Panc1 (cell line): ENCODE results near the gene MAGI2. TPM values are rescaled to one million over a fixed set of nuclear protein-coding genes. Genes with fewer than 3 reads are reported as not detected.
A peak's percentile ranks its signal among the peaks of the same experiment; 100 is the strongest.

ENCODE experiments used
- ATAC-seq: fragments of 200-7000 bp; cut with Tn5 transposase; 2 replicates; pipeline ENCODE4 v1.9.1; 2020; ENCODE audit warnings: mild to moderate bottlenecking, moderate library complexity
- BruUV-seq: library from RNA; stranded (reverse); fragments of 400-500 nt; replicated peaks from 2 replicates; lab custom pipeline; 2021; lab: Mats Ljungman, UMichigan
- CTCF ChIA-PET: fragments of 300-600 bp; sonication (Branson Sonifier 250); formaldehyde crosslinking; loops from one replicate; lab custom pipeline; 2022; ENCODE audit warnings: antibody characterized with exemption; lab: Charles Lee
- POLR2A ChIA-PET: fragments of 300-600 bp; sonication (Branson Sonifier 250); formaldehyde crosslinking; loops from one replicate; lab custom pipeline; 2022; ENCODE audit warnings: antibody characterized with exemption; lab: Charles Lee
- DNase-seq: peaks from one replicate; pipeline ENCODE4 v3.0.0-alpha.2; 2010; ENCODE audit warnings: low read depth, low spot score
- H3K27ac ChIP-seq: 2 replicates; pipeline ENCODE4 v1.5.1; 2011; ENCODE audit warnings: mild to moderate bottlenecking, low read length, inconsistent platforms
- H3K27me3 ChIP-seq: fragments of 200-500 bp; sonication (Bioruptor generic); 2 replicates; pipeline ENCODE4 v1.6.0; 2014; ENCODE audit warnings: low read length, inconsistent platforms; ENCODE audit not compliant: control insufficient read depth, insufficient read depth
- H3K36me3 ChIP-seq: fragments of 200-500 bp; sonication (Bioruptor generic); 2 replicates; pipeline ENCODE4 v1.5.1; 2014; ENCODE audit warnings: inconsistent platforms, mild to moderate bottlenecking, low read length, moderate library complexity; ENCODE audit not compliant: control insufficient read depth, insufficient read depth
- H3K4me1 ChIP-seq: 2 replicates; pipeline ENCODE4 v1.5.1; 2011; ENCODE audit warnings: inconsistent platforms, mild to moderate bottlenecking, low read length, moderate library complexity; ENCODE audit not compliant: control insufficient read depth, insufficient read depth
- H3K4me3 ChIP-seq, 2 experiments: 2 replicates each; pipeline ENCODE4 v1.5.1; 2011 to 2012; ENCODE audit warnings: low read depth in 2 of 2, low read length in 2 of 2, mild to moderate bottlenecking in 2 of 2, inconsistent platforms in 1 of 2, moderate library complexity in 1 of 2
- H3K9me3 ChIP-seq: fragments of 200-500 bp; sonication (Bioruptor generic); 2 replicates; pipeline ENCODE4 v1.5.1; 2014; ENCODE audit warnings: low read depth, mild to moderate bottlenecking, inconsistent platforms, low read length, moderate library complexity; ENCODE audit not compliant: control insufficient read depth, insufficient read depth
- POLR2AphosphoS5 ChIP-seq: IDR thresholded peaks from 2 replicates; pipeline ENCODE4 v1.6.1; 2012; ENCODE audit warnings: mild to moderate bottlenecking, low read depth, low read length, moderate library complexity
- SIN3A ChIP-seq: IDR thresholded peaks from 2 replicates; pipeline ENCODE4 v1.6.1; 2012; ENCODE audit warnings: low read depth, mild to moderate bottlenecking, low read length, moderate library complexity, borderline replicate concordance; ENCODE audit not compliant: insufficient read depth
- TCF7L2 ChIP-seq: IDR thresholded peaks from 2 replicates; pipeline ENCODE4 v1.6.1; 2011; ENCODE audit warnings: mild to moderate bottlenecking, low read depth, low read length, inconsistent platforms
- in situ Hi-C: cut with HindIII; loops from 2 replicates; pipeline ENCODE4 v1.10.0; 2016; ENCODE audit warnings: low sequenced_read_pairs, low pct_unique_long_range_greater_than_20kb
- intact Hi-C: fragments of 100-400 bp; cut with micrococcal nuclease; formaldehyde crosslinking; loops from one replicate; pipeline ENCODE4 v1.10.0; 2022; ENCODE audit not compliant: unreplicated experiment
- total RNA-seq: library from RNA; stranded (reverse); gene quantifications from one replicate; pipeline ENCODE4 v1.2.1, GENCODE V29; 2021; ENCODE audit not compliant: unreplicated experiment
- TF ChIP-seq, protein P1 (sequence below), 2 experiments: IDR thresholded peaks; 2 replicates each; pipeline ENCODE4 v1.6.1; 2011 to 2012; ENCODE audit warnings: low read depth in 2 of 2, control low read depth in 1 of 2, low read length in 1 of 2, mild to moderate bottlenecking in 1 of 2, moderate library complexity in 1 of 2; ENCODE audit not compliant: insufficient read depth in 1 of 2
- TF ChIP-seq, protein P2 (sequence below): fragments of 450-650 bp; IDR thresholded peaks from 2 replicates; pipeline ENCODE4 v1.5.1; 2017; ENCODE audit warnings: mild to moderate bottlenecking

Gene MAGI2
- total RNA-seq, 1 experiment from 2014 or later = 5.4 TPM

GRCh38 chr7:79421751-79422150 lies 31.7 kb downstream of the MAGI2 start:
- in situ Hi-C loops (no loop called here), intact Hi-C loops (no loop called here)
- no peak for DNase-seq
- Histone ChIP-seq H3K36me3 (no peaks in the 10 kb centered on the region), H3K4me3 (no peak overlapping the region), H3K27me3 (no peaks in the 10 kb centered on the region), H3K4me1 (peaks cover 21% of the 10 kb centered on the region; the same call in 1 of the 2 replicates), H3K27ac (peak overlapping the region; percentile 35; the same call in 1 of the 2 replicates), H3K9me3 (no peaks in the 10 kb centered on the region)
- POLR2A ChIA-PET = interaction anchor here (0.8 kb wide), 1 partner anchor 9 kb away, joined by 4 read pairs; no protein-coding TSS in a partner anchor
- no TSS peak for BruUV-seq
- TF ChIP-seq SIN3A = no peak
- TF ChIP-seq, protein P1, sequence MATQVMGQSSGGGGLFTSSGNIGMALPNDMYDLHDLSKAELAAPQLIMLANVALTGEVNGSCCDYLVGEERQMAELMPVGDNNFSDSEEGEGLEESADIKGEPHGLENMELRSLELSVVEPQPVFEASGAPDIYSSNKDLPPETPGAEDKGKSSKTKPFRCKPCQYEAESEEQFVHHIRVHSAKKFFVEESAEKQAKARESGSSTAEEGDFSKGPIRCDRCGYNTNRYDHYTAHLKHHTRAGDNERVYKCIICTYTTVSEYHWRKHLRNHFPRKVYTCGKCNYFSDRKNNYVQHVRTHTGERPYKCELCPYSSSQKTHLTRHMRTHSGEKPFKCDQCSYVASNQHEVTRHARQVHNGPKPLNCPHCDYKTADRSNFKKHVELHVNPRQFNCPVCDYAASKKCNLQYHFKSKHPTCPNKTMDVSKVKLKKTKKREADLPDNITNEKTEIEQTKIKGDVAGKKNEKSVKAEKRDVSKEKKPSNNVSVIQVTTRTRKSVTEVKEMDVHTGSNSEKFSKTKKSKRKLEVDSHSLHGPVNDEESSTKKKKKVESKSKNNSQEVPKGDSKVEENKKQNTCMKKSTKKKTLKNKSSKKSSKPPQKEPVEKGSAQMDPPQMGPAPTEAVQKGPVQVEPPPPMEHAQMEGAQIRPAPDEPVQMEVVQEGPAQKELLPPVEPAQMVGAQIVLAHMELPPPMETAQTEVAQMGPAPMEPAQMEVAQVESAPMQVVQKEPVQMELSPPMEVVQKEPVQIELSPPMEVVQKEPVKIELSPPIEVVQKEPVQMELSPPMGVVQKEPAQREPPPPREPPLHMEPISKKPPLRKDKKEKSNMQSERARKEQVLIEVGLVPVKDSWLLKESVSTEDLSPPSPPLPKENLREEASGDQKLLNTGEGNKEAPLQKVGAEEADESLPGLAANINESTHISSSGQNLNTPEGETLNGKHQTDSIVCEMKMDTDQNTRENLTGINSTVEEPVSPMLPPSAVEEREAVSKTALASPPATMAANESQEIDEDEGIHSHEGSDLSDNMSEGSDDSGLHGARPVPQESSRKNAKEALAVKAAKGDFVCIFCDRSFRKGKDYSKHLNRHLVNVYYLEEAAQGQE (IDR thresholded peaks at IDR 0.05; ENCODE audit: insufficient read depth in 1 of 2, low read depth in 2 of 2, low read length in 1 of 2) = no peak
- TF ChIP-seq, protein P2, sequence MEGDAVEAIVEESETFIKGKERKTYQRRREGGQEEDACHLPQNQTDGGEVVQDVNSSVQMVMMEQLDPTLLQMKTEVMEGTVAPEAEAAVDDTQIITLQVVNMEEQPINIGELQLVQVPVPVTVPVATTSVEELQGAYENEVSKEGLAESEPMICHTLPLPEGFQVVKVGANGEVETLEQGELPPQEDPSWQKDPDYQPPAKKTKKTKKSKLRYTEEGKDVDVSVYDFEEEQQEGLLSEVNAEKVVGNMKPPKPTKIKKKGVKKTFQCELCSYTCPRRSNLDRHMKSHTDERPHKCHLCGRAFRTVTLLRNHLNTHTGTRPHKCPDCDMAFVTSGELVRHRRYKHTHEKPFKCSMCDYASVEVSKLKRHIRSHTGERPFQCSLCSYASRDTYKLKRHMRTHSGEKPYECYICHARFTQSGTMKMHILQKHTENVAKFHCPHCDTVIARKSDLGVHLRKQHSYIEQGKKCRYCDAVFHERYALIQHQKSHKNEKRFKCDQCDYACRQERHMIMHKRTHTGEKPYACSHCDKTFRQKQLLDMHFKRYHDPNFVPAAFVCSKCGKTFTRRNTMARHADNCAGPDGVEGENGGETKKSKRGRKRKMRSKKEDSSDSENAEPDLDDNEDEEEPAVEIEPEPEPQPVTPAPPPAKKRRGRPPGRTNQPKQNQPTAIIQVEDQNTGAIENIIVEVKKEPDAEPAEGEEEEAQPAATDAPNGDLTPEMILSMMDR = no peak
- no peak for TF ChIP-seq TCF7L2
- TF ChIP-seq POLR2AphosphoS5 = no peak
- ATAC-seq = no peak
- CTCF ChIA-PET = no interaction called here

DNA sequence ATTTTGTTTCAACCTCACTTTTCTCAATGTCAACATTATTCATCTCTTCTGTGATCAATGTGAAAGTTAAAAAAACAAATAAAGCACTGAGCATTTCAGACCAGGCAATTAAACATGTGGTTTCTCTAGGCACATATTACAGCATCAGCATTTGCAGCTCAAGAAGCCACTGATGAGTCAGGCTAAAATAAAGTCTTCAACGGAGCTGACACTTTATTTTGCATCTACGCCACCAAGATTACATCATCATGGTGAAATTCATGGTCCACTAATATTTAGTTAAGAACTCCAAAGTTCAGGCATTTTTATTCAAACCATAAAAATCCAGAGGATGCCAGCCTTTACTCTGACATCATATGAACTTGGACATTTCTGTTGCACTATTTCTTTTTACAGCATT lies 33.0 kb downstream of the MAGI2 start:
- peak; percentile 94 for ATAC-seq
- peak overlapping the region; percentile 77 for H3K27ac ChIP-seq
- CTCF ChIA-PET = no interaction called here

GRCh38 chr7:79414910-79415309 lies 38.6 kb downstream of the MAGI2 start:
- no peaks in the 10 kb centered on the region for H3K27me3 ChIP-seq
- TF ChIP-seq SIN3A = no peak
- TF ChIP-seq, protein P2 = no peak
- TF ChIP-seq TCF7L2 = no peak
- TF ChIP-seq, protein P1 (IDR thresholded peaks at IDR 0.05; ENCODE audit: insufficient read depth in 1 of 2, low read depth in 2 of 2, low read length in 1 of 2) = no peak
- no peak for TF ChIP-seq POLR2AphosphoS5
- no peaks in the 10 kb centered on the region for H3K9me3 ChIP-seq
- peaks cover 3% of the 10 kb centered on the region; the same call in 1 of the 2 replicates for H3K4me1 ChIP-seq
- H3K27ac ChIP-seq = peak overlapping the region; percentile 60; the same call in 1 of the 2 replicates
- no TSS peak for BruUV-seq
- ChIA-PET POLR2A (no interaction called here), CTCF (no interaction called here)
- H3K36me3 ChIP-seq = no peaks in the 10 kb centered on the region
- intact Hi-C loops (no loop called here), in situ Hi-C loops (no loop called here)
- DNase-seq (no peak), ATAC-seq (no peak)
- no peak overlapping the region for H3K4me3 ChIP-seq

More for the DNA sequence above, 33.0 kb downstream of the MAGI2 start:
- BruUV-seq = no TSS peak
- intact Hi-C loops = no loop called here
- H3K27me3 ChIP-seq = no peaks in the 10 kb centered on the region
- peak; percentile 23; the same call in 1 of the 2 replicates for TF ChIP-seq POLR2AphosphoS5
- TF ChIP-seq TCF7L2 = no peak
- H3K4me1 ChIP-seq = peaks cover 21% of the 10 kb centered on the region; the same call in 1 of the 2 replicates
- H3K9me3 ChIP-seq = no peaks in the 10 kb centered on the region
- H3K36me3 ChIP-seq = no peaks in the 10 kb centered on the region
- peak; percentile 89 for DNase-seq
- H3K4me3 ChIP-seq = no peak overlapping the region
- POLR2A ChIA-PET = interaction anchor here (0.8 kb wide), 1 partner anchor 318 kb away, joined by 3 read pairs; no protein-coding TSS in a partner anchor
- in situ Hi-C loops = no loop called here
